SW480 (cell line): ENCODE results near the gene PACS2.
A peak's percentile ranks its signal among the peaks of the same experiment; 100 is the strongest.

Source experiments
- DNase-seq: peaks from one replicate; pipeline ENCODE4 v3.0.0-alpha.2; 2016; ENCODE audit warnings: low spot score

PACS2 gene

GRCh38 chr14:105423488-105424195 is 109.1 kb downstream of the PACS2 start:
- no peak for DNase-seq

- no peak for DNase-seq
These were observed 110.3 kb downstream of the PACS2 start for GRCh38 chr14:105424861-105425260.

GRCh38 chr14:105425823-105426247 is 111.3 kb downstream of the PACS2 start:
- no peak for DNase-seq

- DNase-seq, result no peak
These were observed 112.0 kb downstream of the PACS2 start for GRCh38 chr14:105426416-105427130.

- DNase-seq, result no peak
These were observed 112.9 kb downstream of the PACS2 start for GRCh38 chr14:105427412-105427811.

GRCh38 chr14:105427936-105428485 is 113.5 kb downstream of the PACS2 start:
- no peak for DNase-seq

GRCh38 chr14:105430042-105430441 is 115.5 kb downstream of the PACS2 start:
- no peak for DNase-seq

- DNase-seq, result peak; percentile 44
These were observed 116.0 kb downstream of the PACS2 start for GRCh38 chr14:105430565-105430964.

- DNase-seq, result no peak
These were observed 116.7 kb downstream of the PACS2 start for GRCh38 chr14:105431256-105431655.

- DNase-seq, result no peak
These were observed 118.1 kb downstream of the PACS2 start for GRCh38 chr14:105432657-105433056.

GRCh38 chr14:105433161-105433605 is 118.6 kb downstream of the PACS2 start:
- DNase-seq, result no peak

GRCh38 chr14:105436402-105436801 is 121.9 kb downstream of the PACS2 start:
- DNase-seq, result no peak

GRCh38 chr14:105436891-105437722 is 122.6 kb downstream of the PACS2 start:
- DNase-seq, result peak; percentile 75

- no peak for DNase-seq
These were observed 123.4 kb downstream of the PACS2 start for GRCh38 chr14:105437723-105438500.

GRCh38 chr14:105439179-105439578 is 124.6 kb downstream of the PACS2 start:
- no peak for DNase-seq

- no peak for DNase-seq
These were observed 125.4 kb downstream of the PACS2 start for GRCh38 chr14:105439710-105440553.

GRCh38 chr14:105440554-105440900 is 126.0 kb downstream of the PACS2 start:
- DNase-seq, result no peak

GRCh38 chr14:105440992-105441391 is 126.4 kb downstream of the PACS2 start:
- DNase-seq, result no peak

GRCh38 chr14:105442125-105442524 is 127.6 kb downstream of the PACS2 start:
- DNase-seq, result no peak

- DNase-seq, result no peak
These were observed 128.3 kb downstream of the PACS2 start for GRCh38 chr14:105442834-105443233.

GRCh38 chr14:105444859-105445258 is 130.3 kb downstream of the PACS2 start:
- no peak for DNase-seq
